CD4-positive, alpha-beta T cell treated with Interferon alpha-2 for 1 hour (primary cell): ENCODE results near the gene MYO9B.

ENCODE experiments used
- DNase-seq, 2 donors: peaks; one replicate each; pipeline ENCODE4 v3.0.0-alpha.2; 2020 to 2022

The MYO9B gene

DNA sequence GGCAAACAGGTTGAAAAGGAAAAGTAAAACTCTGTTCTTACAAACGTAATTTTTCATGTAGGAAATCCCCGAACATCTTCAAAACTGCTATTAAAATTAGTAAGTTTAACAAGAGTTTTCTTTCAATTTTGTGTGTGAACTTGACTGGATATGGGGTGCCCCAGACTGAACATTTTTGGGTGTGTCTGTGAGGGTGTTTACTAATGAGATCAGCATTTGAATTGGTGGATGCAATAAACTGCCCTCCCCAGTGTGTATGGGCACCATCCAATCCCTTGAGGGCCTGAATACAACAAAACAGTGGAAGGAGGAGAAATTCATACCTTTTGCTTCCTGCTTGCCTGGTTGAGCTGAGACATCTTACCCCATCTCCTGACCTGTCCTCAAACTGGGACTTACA lies 12.1 kb upstream of the MYO9B start:
- DNase-seq = no peak

DNA sequence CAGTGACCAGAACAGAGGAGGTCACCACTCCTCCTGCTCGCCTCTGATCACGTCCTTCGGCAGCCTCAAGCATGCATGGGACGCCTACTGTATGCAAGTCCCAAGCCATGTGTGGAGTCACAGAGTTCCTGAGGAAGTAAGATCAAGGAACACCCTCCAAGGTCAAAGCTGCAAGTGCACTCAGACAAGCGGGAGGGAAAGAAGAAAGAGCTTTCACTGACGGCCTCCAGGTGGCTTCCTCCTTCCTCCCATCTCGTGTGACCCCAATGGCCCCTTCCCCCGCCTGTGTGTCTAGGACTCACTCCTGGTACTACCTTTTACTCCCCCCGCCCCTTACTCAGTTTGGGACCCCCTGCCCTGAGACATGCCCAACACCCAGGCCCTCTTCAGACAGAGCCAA lies 6.4 kb upstream of the MYO9B start:
- DNase-seq = no peak

DNA sequence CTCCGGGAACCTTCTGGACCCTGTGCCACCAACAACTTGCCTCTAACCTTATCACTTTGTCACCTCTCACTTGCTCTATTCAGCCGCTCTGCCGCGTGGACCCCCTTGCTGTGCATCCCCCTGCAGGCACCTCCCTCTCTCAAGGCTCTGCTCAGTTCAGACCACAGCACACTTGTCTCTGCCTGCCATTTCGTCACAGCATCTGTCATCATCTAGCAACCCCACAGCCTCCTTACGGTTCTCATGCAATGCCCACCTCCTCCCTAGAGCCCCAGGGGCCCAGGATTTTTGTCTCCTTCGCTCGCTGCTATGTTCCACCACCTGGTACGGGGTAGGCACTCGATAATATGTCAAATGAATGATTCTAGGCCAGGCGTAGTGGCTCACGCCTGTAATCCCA lies 5.2 kb upstream of the MYO9B start:
- no peak for DNase-seq

DNA sequence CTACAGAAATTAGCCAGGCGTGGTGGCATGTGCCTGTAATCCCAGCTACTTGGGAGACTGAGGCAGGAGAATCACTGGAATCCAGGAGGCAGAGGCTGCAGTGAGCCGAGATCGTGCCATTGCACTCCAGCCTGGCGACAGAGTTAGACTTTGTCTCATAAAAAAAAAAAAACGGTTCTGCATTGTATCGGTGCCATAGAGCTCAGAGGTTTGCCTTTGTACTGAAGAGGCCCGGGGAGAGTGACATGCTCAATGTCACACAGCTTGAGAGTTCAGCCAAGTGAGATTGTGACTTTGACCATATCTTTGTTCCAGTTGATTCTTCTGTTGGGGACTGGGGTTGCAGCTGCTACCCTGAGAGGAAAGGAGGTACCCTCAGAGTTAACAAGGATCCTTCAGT lies 4.7 kb upstream of the MYO9B start:
- DNase-seq = no peak

DNA sequence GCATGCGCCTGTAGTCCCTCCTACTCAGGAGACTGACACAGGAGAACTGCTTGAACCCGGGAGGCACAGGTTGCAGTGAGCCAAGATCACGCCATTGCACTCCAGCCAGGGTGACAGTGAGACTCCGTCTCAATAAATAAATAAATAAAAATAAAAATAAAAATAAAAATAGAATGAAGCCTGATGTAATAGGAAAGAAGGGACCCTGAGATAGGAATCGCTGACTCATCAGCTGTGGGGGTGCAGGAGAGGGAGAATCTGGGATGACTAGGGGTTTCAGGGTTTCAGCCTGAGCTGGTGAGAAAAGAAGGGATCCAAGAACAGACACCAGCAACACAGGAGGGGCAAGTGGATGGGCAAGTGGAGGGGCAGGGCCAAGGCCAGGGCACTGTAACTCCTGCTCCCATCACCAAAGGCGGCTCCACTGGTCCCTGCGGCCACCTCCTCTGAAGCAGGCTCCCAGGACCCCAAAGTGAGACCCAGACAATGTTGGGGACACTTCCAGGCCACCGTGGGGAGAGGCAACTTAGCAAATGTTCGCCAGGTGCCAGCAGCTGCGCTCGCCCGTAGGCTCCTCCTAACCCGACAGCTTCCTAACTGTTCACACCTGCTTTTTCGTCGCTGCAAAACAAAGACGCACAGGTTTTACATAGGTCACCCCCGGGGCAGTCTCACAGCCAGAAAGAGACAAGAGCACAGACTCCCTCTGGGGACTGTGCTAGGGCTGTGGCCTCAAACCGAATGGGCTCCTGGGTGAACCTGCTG lies 1.5 kb upstream of the MYO9B start:
- DNase-seq = no peak

DNA sequence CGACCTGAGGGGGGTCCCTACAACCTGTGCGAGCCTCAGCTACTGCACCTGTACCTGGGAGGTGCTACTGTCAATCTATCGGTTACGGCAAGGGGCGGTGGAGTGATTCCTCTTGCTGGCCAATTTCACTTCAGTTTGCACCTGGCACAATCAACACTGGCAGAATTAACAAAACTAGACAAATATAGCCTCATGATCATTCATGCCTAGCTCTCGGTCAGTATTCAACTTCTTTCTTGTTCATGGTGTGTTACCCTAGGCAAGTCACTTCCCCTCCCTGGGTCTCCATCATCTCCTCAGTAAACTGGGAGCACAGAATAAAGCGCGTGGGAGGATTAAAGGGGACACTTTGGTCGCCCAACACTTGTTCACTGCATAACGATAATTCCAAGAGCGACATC lies 943 bp upstream of the MYO9B start:
- DNase-seq = peak in 1 of 2 donors; percentile 20

DNA sequence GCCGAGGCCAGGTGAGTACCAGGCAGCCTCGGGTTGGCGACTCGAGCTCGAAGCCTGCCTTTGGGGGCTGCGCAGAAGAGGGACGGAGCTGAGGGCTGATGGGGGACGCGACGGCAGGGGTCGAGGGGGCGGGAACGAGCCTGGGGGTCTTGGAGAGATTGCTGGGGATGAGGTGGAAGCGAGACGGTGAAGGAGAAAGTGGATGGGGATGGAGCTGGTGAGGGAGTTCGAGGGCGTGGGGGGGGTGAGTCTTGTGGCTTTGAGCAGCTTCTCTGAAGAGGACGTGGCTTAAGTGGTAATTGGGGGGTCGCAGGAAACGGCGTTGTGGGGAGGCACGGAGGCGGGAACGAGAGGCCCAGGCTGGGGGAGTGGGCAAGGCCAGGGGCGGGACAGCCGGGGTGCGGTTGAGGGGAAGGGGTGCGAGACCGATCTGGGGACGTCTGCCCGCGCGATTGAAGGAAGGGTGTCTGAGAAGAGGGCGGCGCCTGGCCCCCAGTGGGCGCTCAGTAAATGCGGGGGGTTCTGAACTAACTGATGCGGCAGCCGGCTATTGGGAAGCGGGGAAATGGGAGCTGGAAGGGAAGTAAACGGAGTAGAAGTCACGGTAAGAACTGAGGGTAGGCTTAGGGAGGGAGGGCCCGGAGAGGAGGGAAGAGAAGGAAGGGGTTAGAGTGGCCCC lies 426 bp downstream of the MYO9B start:
- peak; percentile 69 to 77 for DNase-seq

DNA sequence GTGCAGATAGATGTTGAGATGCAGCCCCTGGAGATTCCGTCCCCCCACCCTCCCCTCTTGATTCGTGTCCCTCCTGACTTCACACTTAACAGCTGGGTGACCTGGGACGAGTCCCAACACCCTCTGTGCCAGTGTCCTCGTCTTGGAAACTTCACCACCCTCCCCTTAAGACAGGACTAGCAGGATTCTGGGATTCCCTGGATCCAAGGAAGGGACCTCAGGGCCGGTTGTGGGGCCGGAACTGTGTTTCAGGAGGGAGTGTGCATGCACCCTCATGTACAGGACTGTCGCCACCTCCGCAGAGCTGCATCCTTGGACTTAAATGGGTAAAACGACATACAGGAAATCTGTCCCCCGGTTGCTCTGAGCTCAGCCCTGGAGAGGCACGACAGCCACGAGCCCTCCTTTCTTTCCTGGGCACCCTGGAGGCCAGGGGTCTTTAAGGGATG lies 990 bp downstream of the MYO9B start:
- DNase-seq = peak in 1 of 2 donors; percentile 12

DNA sequence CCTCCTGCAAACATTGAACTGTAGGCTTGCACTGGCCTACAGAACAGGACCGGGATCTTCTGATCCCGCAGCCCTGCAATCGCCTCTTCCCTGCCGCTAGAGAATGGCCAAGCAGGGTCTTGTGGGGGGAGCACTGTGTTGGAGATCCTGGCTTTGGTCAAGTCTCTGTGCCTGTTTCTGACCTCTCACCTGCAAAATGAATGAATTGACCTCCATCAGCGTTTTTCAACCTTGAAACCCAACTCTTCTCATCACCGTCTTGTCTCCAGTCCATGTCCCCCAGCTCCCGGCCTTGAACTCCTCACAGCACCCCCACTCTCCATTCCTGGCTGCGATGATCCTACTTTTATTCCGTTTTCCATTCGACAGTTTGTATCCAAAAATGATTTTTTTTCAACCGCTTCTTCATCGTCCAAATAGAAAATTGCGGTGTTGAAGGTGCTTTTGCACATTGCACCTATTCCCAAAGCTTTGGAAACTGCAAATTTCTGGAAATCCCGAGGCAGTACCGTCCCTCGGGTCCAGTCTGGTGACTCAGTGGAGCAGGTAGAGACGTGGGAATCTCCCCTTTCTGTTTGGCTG lies 2.0 kb downstream of the MYO9B start:
- DNase-seq = no peak

DNA sequence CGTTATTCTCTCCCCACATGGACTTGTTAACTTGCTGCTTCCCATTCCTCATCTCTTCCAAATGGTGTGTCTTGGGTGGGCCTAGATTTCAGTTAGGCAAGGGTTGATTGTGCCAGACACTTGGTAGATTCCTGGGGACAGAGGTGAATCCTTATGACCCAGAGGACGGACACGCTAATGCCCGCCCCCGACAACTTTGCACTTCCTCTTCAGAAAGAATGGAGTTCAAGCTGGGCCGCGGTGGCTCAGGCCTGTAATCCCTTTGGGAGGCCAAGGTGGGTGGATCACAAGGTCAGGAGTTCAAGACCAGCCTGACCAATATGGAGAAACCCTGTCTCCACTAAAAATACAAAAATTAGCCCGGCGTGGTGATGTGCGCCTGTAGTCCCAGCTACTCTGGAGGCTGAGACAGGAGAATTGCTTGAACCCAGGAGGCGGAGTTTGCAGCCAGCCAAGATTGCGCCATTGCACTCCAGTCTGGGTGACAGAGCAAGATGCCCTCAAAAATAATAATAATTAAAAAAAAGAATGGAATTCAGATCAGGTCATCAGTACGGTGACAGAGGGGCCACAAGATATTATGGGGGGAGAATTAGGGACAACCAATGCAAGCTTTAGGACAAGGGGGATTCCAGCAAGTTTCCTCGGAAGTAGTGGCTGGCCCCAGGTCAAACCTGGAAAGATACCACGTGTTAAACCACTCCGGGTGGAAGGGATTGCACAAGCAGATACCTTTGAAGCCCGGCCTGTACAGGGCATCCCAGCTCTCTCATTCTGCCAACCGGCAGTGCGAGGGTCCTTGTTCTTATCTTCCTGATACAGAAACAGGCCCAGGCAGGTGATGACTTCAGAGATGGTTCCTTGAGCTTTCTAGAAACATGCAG lies 2.7 kb downstream of the MYO9B start:
- no peak for DNase-seq

DNA sequence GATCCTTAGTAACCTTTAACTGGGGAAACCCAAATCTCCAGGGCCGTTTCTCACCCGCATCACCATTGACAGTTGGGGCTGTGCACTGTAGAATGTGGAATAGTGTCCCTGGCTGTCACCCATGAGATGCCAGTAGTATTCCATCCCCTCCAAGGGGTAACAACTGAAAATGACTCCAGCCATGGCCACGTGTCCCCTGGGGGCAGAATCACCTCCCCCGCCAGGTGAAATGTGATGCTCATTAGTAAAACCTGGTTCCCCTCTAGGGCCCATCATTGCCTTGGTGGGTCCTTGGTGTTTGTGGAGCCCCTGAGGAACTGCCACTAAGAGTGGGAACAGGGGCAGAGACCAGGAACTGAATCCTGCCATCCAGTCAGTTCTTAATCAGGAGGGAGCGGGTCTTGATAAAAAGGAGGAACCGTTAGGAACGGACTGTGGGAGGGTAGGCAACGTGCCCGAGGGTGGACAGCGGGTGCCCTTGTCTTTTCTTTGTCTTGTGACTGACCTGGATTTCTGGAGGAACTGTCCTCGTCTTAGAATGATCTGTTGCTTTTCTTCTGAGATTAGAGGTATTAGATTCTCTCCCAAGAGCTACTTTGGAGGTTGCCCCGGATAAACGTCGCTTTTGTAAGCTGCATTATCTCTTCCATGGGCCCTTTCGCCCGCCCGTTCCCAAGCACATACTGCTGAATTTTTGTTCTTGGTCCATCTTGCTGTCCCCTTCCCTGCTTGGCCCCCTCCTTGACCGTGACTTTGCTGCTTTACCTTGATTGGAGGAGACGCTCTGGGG lies 3.5 kb downstream of the MYO9B start:
- no peak for DNase-seq

DNA sequence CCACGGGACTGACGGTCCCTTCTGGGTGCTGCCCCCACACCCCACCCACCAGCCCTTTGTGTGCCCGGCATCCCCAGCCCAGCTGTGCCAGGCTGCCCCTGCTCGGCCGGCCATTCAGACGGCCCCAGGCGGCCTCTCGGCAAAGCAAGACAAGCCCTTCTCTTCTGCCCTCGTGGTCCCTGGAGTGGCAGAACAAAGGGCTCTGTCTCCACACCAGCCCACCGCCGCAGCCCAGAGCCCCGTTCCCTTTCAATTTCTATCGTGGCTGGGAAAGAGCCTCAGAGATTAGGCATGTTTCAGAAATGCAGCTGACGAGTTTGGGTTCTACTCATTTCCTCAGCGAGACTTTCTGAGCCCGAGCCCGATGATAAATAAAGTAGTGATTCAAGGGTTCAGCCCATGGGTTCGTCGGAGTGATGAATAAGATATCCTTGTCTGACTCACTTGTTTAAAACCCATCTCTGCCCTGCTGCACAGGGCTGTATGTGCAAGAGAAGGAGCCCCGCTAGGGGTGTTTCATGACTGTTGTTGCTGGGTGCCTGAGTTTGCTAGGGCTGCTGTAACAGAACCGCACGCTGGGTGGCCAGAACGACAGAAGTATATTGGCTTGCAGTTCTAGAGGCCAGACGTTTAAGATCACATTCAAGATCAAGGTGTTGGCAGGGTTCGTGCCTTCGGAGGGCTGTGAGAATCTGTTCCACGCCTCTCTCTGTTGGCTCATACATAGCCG lies 4.3 kb downstream of the MYO9B start:
- peak; percentile 54 to 72 for DNase-seq

DNA sequence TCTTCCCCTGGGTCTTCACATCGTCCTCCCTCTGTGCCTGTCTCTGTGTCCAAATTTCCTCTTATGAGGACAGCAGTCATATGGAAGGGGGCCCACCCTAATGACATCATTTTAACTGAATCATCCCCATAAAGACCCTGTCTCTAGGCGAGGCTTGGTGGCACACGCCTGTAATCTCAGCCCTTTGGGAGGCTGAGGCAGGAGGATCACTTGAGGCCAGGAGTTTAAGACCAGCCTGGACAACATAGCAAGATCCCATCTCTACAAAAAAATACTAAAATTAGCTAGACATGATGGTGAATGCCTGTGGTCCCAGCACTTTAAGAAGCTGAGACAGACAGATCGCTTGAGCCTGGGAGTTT lies 4.8 kb downstream of the MYO9B start:
- no peak for DNase-seq

DNA sequence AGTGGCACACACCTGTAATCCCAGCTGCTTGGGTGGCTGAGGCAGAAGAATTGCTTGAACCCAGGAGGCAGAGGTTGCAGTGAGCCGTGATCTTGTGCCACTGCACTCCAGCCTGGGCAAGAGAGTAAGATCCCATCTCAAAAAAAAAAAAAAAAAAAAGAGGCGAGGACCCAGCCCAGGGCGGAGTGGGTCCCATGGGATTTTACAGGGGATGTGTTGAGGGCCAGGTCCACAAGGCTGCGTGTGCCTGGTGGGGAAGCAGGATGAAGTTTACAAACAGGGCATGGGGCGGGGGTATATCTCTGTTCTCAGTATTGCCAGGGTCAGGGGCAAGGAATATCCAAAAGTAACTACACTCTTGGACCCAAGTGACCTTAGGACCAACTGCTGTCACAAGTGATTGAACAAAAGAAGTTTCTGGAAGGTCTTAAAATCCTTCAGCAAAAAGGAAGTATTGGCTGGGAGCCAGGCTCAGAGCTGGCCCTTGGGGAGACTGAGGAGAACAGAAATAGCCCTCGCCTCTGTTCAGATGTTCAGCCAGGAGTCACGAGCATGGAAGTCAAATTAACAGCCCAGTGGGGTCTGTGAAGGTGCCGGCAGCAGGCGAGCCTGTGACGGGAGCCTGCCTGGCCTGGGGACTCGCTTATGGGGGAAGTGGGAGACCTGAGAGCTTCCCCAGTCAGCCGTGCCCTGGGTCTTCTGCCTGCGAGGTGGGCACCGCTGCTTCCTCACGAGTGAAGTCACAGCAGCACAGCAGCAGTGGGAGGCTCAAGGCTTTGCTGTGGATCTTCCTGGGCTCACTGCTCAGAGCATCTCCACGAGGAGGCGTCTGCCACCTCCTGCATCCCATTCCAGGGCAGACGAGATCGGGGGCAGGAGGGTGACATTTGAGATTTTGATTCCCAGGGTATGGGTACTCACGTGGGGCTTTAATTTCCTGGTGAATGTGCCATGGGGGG lies 6.4 kb downstream of the MYO9B start:
- DNase-seq = no peak

DNA sequence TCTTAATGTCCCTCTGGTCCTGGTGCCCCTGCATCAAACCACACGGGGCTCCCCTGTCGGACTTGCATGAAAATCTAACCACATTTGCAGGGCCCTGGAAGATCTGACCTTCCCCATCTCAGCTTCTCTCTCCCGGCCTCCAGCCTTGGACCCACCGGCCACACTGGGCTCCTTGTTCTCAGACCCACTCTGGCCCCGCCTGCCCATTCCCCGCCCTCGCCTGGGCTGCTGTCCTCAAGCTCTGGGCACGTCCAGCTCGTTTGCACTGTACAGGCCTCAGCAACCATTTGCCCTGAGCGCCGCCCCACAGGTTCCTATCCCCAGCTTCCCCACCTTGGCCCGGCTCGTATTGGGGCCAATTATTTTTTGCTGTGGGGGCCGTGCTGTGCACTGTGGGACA lies 10.5 kb downstream of the MYO9B start:
- no peak for DNase-seq

DNA sequence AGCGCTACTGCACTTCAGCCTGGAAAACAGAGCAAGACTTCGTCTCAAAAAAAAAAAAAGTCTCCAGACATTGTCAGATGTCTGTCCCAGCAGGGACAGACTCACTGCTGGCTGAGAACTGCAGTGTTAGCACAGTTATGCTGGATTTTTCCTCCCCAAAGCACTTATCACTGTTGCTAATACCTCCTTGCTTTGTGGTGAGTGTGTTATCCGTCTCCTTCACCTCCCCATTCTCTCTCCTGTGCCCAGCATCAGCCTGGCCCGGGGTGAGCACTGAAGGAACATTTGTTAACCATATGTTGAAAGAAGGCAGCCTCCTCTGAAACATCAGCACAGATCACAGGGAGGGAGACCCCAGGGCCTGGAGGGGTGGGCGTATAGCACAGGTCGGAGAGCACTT lies 11.3 kb downstream of the MYO9B start:
- no peak for DNase-seq

DNA sequence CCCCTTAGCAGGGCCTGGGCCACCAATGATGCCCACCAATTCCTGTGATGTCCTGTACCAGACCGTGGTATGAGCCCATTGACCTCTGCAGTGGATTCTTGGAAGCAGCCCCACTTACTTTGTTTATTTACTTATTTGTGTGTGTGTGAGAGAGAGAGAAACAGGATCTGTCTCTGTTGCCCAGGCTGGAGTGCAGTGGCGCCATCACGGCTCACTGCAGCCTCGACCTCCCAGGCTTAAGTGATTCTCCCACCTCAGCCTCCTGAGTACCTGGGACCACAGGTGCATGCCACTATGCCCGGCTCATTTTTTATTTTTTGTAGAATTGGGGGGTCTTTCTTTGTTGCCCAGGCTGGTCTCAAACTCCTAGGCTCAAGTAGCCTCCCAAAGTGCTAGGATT lies 13.0 kb downstream of the MYO9B start:
- no peak for DNase-seq

DNA sequence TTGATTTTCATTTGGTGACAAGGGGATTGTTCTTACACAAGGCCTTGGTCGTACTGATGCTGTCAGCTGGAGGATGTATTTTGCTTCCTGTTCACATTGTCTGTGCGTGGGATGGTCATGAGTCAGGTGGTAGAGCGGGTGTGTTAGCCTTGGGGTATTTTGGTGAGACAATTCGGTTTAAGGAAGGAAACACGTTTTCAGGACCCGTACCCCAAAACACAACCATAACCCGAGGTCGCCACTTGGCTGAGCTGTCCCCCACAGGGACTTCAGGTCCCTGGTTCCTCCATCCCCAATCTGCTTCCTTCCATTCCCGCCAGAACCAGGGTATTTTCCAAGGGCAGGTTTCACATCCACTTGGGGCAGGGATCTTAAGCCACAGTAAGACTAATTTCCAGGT lies 15.0 kb downstream of the MYO9B start:
- peak; percentile 19 to 60 for DNase-seq

DNA sequence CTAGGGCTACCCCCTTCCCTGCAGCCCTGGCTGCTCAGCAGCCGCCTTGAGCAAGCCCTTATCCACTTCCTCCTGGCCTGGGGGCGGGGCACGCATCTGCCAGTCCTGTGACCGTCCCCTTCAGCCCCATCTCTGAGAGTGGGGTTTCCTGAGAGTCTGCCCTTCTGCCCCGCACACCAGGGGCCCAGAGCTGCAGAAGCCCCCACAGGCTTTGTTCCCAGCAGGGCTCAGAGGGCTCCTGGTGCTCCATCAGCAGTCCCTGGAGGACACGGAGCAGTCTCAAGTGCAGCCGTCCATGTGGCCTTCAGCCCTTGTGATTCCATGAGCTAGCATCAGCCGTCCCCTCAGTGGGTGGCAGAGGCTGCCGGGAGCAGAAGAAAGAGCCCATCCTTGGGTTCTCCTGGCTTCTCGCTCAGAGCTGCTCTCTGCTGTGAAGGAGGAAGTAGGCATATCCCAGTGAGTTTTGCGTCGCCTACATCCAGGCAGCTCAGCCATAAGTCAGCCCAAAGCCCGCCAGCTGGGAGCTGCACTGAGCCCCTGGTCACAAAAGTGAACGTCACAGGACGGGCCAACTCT lies 16.3 kb downstream of the MYO9B start:
- peak in 1 of 2 donors; percentile 50 for DNase-seq

DNA sequence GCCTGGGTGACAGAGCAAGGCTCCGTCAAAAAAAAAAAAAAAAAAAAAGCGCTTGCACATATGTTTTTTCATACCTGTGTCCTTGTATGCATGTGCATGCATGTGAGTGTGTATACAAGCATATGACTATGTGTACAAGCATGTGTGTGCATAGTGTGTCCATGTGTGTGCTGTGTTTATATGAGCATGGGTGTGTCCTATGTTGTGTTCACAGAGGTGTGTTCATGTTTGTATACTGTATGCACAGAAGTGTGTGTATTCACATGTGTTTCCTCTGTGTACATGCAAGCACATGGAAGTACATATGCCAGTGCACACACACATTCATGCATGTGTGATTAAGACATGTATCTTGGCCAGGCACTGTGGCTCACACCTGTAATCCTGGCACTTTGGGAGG lies 17.1 kb downstream of the MYO9B start:
- no peak for DNase-seq
